Superior temporal gyrus (tissue), 1 donor: ENCODE measurements around the gene POLR3F.
"Not testable (repeated sequence)": the region's sequence is repeated elsewhere in the genome, so short reads cannot be mapped to it uniquely, and the experiment has no call there.

ENCODE experiments used
- DNase-seq: peaks from one replicate; pipeline ENCODE4 v3.0.0-alpha.2; 2016; ENCODE audit errors: extremely low spot score

POLR3F gene

GRCh38 chr20:18506744-18507143 lies 39.6 kb downstream of the POLR3F start:
- no peak for DNase-seq

GRCh38 chr20:18507218-18508191 lies 40.3 kb downstream of the POLR3F start, which contains the start of gene SEC23B:
Gene SEC23B (plus strand): TSS chr20:18507940. CDS start chr20:18510836, 2,896 bp downstream.
- DNase-seq = peak; percentile 99

GRCh38 chr20:18511571-18511970 lies 44.4 kb downstream of the POLR3F start:
- no peak for DNase-seq

GRCh38 chr20:18513208-18513607 lies 46.0 kb downstream of the POLR3F start:
- no peak for DNase-seq

- DNase-seq = no peak
Observed at GRCh38 chr20:18514127-18514526, 46.9 kb downstream of the POLR3F start.

- DNase-seq = no peak
Observed at GRCh38 chr20:18515973-18516372, 48.8 kb downstream of the POLR3F start.

GRCh38 chr20:18522066-18522465 lies 54.9 kb downstream of the POLR3F start:
- DNase-seq = not testable (repeated sequence)

GRCh38 chr20:18523066-18523465 lies 55.9 kb downstream of the POLR3F start:
- no peak for DNase-seq

GRCh38 chr20:18524646-18525045 lies 57.5 kb downstream of the POLR3F start:
- no peak for DNase-seq

GRCh38 chr20:18526761-18527160 lies 59.6 kb downstream of the POLR3F start:
- not testable (repeated sequence) for DNase-seq

- no peak for DNase-seq
Observed at GRCh38 chr20:18527339-18527738, 60.1 kb downstream of the POLR3F start.

GRCh38 chr20:18527836-18528235 lies 60.6 kb downstream of the POLR3F start:
- no peak for DNase-seq

GRCh38 chr20:18529041-18529440 lies 61.9 kb downstream of the POLR3F start:
- DNase-seq = no peak

- DNase-seq = no peak
Observed at GRCh38 chr20:18532626-18533025, 65.4 kb downstream of the POLR3F start.

- DNase-seq = no peak
Observed at GRCh38 chr20:18533491-18533890, 66.3 kb downstream of the POLR3F start.

GRCh38 chr20:18533978-18534644 lies 66.9 kb downstream of the POLR3F start:
- DNase-seq = no peak
